Neural cell (in vitro differentiated cells): ENCODE data around the gene ZNF80. TPM values are rescaled to one million over a fixed set of nuclear protein-coding genes. Genes with fewer than 3 reads are reported as not detected.

ENCODE experiments used
- H2AFZ ChIP-seq: fragments of 200-600, 300-800 bp; sonication (generic), shearing (Covaris generic); 2 replicates; pipeline ENCODE4 v1.6.0; 2014; ENCODE audit warnings: low read depth, mild to moderate bottlenecking, antibody characterized with exemption, low read length, moderate library complexity
- H3F3A ChIP-seq: fragments of 200-600 bp; shearing (Covaris generic); 2 replicates; pipeline ENCODE4 v1.6.1; 2016; ENCODE audit warnings: mild to moderate bottlenecking, moderate library complexity, mixed read lengths, antibody characterized with exemption, low read length; ENCODE audit not compliant: insufficient read depth, poor library complexity, severe bottlenecking
- H3K27ac ChIP-seq: fragments of 200-600, 300-800 bp; sonication (generic), shearing (Covaris generic); 2 replicates; pipeline ENCODE4 v1.5.1; 2014; ENCODE audit warnings: mild to moderate bottlenecking, low read length, moderate library complexity
- H3K27me3 ChIP-seq: fragments of 300-800, 200-600 bp; sonication (generic), shearing (Covaris generic); 2 replicates; pipeline ENCODE4 v1.6.0; 2014; ENCODE audit warnings: mild to moderate bottlenecking, low read depth, low read length, moderate library complexity; ENCODE audit not compliant: insufficient read depth
- H3K36me3 ChIP-seq: fragments of 300-800, 200-600 bp; sonication (generic), shearing (Covaris generic); 2 replicates; pipeline ENCODE4 v1.5.1; 2014; ENCODE audit warnings: mild to moderate bottlenecking, antibody characterized with exemption, low read length, moderate library complexity; ENCODE audit not compliant: insufficient read depth
- H3K4me2 ChIP-seq: fragments of 300-800, 200-600 bp; sonication (generic), shearing (Covaris generic); 2 replicates; pipeline ENCODE4 v1.6.0; 2014; ENCODE audit warnings: mild to moderate bottlenecking, low read length
- H3K4me3 ChIP-seq: fragments of 300-800, 200-600 bp; sonication (generic), shearing (Covaris generic); 2 replicates; pipeline ENCODE4 v1.5.1; 2014; ENCODE audit warnings: mild to moderate bottlenecking, low read length, moderate library complexity
- H3K79me2 ChIP-seq: fragments of 200-600 bp; shearing (Covaris generic); replicated peaks from 2 replicates; pipeline ENCODE4 v1.6.0; 2014; ENCODE audit warnings: mild to moderate bottlenecking, low read length, moderate library complexity; ENCODE audit not compliant: insufficient read depth
- H3K9ac ChIP-seq: fragments of 300-800, 200-600 bp; sonication (generic), shearing (Covaris generic); 2 replicates; pipeline ENCODE4 v1.6.1; 2016; ENCODE audit warnings: mild to moderate bottlenecking, low read length, mixed read lengths
- H3K9me2 ChIP-seq: fragments of 200-600 bp; shearing (Covaris generic); 2 replicates; pipeline ENCODE4 v1.6.1; 2016; ENCODE audit warnings: mild to moderate bottlenecking, low read length, mixed read lengths; ENCODE audit not compliant: insufficient read depth
- H3K9me3 ChIP-seq: fragments of 200-600, 300-800 bp; sonication (generic), shearing (Covaris generic); 2 replicates; pipeline ENCODE4 v1.6.1; 2016; ENCODE audit warnings: mild to moderate bottlenecking, mixed run types, low read length, moderate library complexity, mixed read lengths
- H4K20me1 ChIP-seq: fragments of 200-600 bp; shearing (Covaris generic); 2 replicates; pipeline ENCODE4 v1.6.1; 2016; ENCODE audit warnings: mild to moderate bottlenecking, mixed run types; ENCODE audit not compliant: insufficient read depth
- CTCF ChIP-seq: fragments of 450-650 bp; IDR thresholded peaks from 2 replicates; pipeline ENCODE4 v1.5.1; 2014; ENCODE audit warnings: antibody characterized with exemption, mild to moderate bottlenecking, moderate library complexity; ENCODE audit not compliant: poor library complexity, severe bottlenecking
- EP300 ChIP-seq: fragments of 450-650 bp; conservative IDR thresholded peaks from 2 replicates; pipeline ENCODE4 v1.6.1; 2014; ENCODE audit warnings: antibody characterized with exemption, mild to moderate bottlenecking, moderate library complexity; ENCODE audit not compliant: poor library complexity, severe bottlenecking
- EZH2 ChIP-seq: fragments of 200-600, 300-800 bp; shearing (Covaris generic), sonication (generic); IDR thresholded peaks from 2 replicates; pipeline ENCODE4 v1.6.1; 2014; ENCODE audit warnings: antibody characterized with exemption, low read length, borderline replicate concordance, mild to moderate bottlenecking; ENCODE audit not compliant: insufficient read depth, poor library complexity, severe bottlenecking
- MXI1 ChIP-seq: fragments of 450-650 bp; conservative IDR thresholded peaks from 2 replicates; pipeline ENCODE4 v1.6.1; 2014; ENCODE audit warnings: antibody characterized with exemption, mild to moderate bottlenecking; ENCODE audit not compliant: poor library complexity, severe bottlenecking
- POLR2AphosphoS5 ChIP-seq: IDR thresholded peaks from 2 replicates; pipeline ENCODE4 v1.6.1; 2012
- RAD21 ChIP-seq: fragments of 450-650 bp; conservative IDR thresholded peaks from 2 replicates; pipeline ENCODE4 v1.6.1; 2014; ENCODE audit warnings: antibody characterized with exemption, mild to moderate bottlenecking, moderate library complexity
- SMC3 ChIP-seq: fragments of 450-650 bp; conservative IDR thresholded peaks from 2 replicates; pipeline ENCODE4 v1.6.1; 2014; ENCODE audit warnings: antibody characterized with exemption, mild to moderate bottlenecking, moderate library complexity; ENCODE audit not compliant: poor library complexity
- TAF1 ChIP-seq: IDR thresholded peaks from 2 replicates; pipeline ENCODE4 v1.6.1; 2012; ENCODE audit warnings: low read depth
- polyA plus RNA-seq: library from polyadenylated mRNA; depleted of rRNA; stranded (reverse); fragments of >200 nt; gene quantifications from 2 replicates; pipeline ENCODE4 v1.2.3, GENCODE V29; 2014
- TF ChIP-seq, protein P1 (sequence below): IDR thresholded peaks from 2 replicates; pipeline ENCODE4 v1.6.1; 2012; ENCODE audit warnings: borderline replicate concordance

Gene ZNF80
- polyA plus RNA-seq, 1 donor from 2014 or later, result 0.17 TPM

DNA sequence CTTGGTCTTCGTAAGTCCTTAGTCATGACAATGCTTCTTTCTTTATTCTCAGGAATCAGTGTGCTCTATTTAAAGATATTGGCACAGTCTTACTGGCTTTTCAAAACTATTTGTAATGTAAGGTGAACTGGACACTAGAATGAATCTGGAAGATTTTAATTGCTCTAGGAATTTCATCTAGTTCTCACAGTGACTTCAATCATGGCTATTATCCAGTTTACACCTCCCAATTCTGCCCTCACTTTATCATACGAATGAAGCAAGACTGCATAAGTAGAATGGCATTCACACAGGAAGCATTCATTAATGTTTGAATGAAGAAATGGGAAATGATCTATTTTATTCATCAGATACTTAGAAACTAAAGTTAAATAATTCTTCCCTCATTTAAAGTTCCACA is 31.8 kb downstream of the ZNF80 start:
- Histone ChIP-seq H3K4me2 (no peak overlapping the region), H3K27ac (no peak overlapping the region), H3K27me3 (no peaks in the 10 kb centered on the region), H3K79me2 (no peaks in the 10 kb centered on the region), H3K9ac (no peak overlapping the region), H3K36me3 (no peaks in the 10 kb centered on the region), H4K20me1 (no peaks in the 10 kb centered on the region), H3K9me2 (no peaks in the 10 kb centered on the region), H2AFZ (no peak overlapping the region), H3K9me3 (no peaks in the 10 kb centered on the region), H3F3A (no peaks in the 10 kb centered on the region), H3K4me3 (no peak overlapping the region)
- TF ChIP-seq EP300 (no peak), SMC3 (no peak), EZH2 (no peak), TAF1 (no peak), CTCF (no peak), MXI1 (no peak), RAD21 (no peak), POLR2AphosphoS5 (no peak)
- TF ChIP-seq, protein P1, sequence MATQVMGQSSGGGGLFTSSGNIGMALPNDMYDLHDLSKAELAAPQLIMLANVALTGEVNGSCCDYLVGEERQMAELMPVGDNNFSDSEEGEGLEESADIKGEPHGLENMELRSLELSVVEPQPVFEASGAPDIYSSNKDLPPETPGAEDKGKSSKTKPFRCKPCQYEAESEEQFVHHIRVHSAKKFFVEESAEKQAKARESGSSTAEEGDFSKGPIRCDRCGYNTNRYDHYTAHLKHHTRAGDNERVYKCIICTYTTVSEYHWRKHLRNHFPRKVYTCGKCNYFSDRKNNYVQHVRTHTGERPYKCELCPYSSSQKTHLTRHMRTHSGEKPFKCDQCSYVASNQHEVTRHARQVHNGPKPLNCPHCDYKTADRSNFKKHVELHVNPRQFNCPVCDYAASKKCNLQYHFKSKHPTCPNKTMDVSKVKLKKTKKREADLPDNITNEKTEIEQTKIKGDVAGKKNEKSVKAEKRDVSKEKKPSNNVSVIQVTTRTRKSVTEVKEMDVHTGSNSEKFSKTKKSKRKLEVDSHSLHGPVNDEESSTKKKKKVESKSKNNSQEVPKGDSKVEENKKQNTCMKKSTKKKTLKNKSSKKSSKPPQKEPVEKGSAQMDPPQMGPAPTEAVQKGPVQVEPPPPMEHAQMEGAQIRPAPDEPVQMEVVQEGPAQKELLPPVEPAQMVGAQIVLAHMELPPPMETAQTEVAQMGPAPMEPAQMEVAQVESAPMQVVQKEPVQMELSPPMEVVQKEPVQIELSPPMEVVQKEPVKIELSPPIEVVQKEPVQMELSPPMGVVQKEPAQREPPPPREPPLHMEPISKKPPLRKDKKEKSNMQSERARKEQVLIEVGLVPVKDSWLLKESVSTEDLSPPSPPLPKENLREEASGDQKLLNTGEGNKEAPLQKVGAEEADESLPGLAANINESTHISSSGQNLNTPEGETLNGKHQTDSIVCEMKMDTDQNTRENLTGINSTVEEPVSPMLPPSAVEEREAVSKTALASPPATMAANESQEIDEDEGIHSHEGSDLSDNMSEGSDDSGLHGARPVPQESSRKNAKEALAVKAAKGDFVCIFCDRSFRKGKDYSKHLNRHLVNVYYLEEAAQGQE, result no peak

DNA sequence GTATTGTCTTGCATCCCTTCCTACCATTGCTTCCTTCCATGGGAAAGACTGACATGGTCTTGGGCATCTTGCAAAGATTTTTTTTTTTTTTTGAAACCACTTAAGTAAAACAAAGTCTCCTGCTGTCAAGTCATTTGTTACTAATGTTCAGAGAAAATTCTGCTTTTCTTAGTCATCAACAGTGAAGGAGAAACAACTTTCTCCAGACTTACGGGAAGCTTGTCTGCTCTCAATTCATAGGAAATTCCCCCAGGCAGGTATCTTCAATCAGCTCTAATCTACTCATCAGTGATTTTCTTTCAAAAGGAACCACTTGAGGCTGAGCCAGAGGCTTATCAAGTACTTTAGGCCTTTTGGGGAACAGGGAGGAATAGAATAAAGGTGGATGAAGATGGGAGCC is 42.6 kb downstream of the ZNF80 start:
- H3K79me2 ChIP-seq, result no peaks in the 10 kb centered on the region
- TF ChIP-seq EP300 (no peak), MXI1 (no peak), RAD21 (no peak), TAF1 (no peak), SMC3 (no peak), POLR2AphosphoS5 (no peak), EZH2 (no peak), CTCF (no peak)
- TF ChIP-seq, protein P1, result no peak
- no peak overlapping the region for H3K4me2 ChIP-seq
- H2AFZ ChIP-seq, result no peak overlapping the region
- no peaks in the 10 kb centered on the region for H3K9me2 ChIP-seq
- H4K20me1 ChIP-seq, result no peaks in the 10 kb centered on the region
- no peaks in the 10 kb centered on the region for H3K27me3 ChIP-seq
- H3K4me3 ChIP-seq, result no peak overlapping the region
- no peak overlapping the region for H3K27ac ChIP-seq
- no peaks in the 10 kb centered on the region for H3K36me3 ChIP-seq
- H3F3A ChIP-seq, result no peaks in the 10 kb centered on the region
- H3K9ac ChIP-seq, result no peak overlapping the region
- H3K9me3 ChIP-seq, result no peaks in the 10 kb centered on the region
